Measurements from ENCODE around the gene C20orf202. TPM values are rescaled to one million over a fixed set of nuclear protein-coding genes. Genes with fewer than 3 reads are reported as not detected.
A peak's percentile ranks its signal among the peaks of the same experiment; 100 is the strongest.

Gene C20orf202
- polyA plus RNA-seq, 1 of the 3 experiments (the other 2 are of a cell fraction), result not detected

DNA sequence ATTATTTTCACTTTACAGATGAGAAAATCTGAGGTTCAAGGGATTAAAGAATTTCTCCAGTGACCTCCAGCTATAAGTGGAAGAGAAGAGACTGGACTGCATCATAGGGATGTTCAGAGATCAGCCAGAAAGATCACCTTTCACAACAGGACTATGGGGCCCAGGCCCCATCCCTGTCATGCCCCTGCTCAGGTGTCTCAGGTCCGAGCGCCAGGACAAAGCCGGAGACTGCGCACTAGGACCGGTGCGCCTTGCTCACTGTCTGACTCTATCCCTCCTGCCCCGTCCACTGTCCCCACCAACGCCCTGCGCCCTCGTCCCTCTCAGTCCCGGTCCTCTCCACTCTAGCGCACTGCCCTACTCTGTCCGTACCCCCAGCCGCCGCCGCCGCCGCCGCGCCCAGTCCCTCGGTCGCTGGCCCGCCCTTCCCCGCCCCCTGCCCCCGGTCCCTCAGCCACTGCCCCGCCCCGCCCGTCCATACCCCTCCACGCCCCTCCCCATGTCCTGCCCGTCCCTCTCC is 22.1 kb downstream of the C20orf202 start:
- no peak overlapping the region for H3K9ac ChIP-seq
- peaks cover 3% of the 10 kb centered on the region for H3F3A ChIP-seq (replicated peaks; ENCODE audit: insufficient read depth)
- H3K9me3 ChIP-seq, result no peaks in the 10 kb centered on the region
- no peaks in the 10 kb centered on the region for H3K36me3 ChIP-seq (replicated peaks in 1 of 2; ENCODE audit: control insufficient read depth in 1 of 2, insufficient read depth in 2 of 2, low read length in 1 of 2)
- peak overlapping the region; percentile 46 to 50; a peak in 3 of 4 replicates for H3K4me3 ChIP-seq (ENCODE audit: low read depth in 2 of 2, low read length in 1 of 2)
- H3K4me1 ChIP-seq (ENCODE audit: control insufficient read depth in 1 of 2, insufficient read depth in 2 of 2, low read depth in 1 of 2, low read length in 1 of 2), result peaks cover 0 to 3% of the 10 kb centered on the region in 2 experiments; a peak in 2 of 4 replicates
- H2AFZ ChIP-seq (ENCODE audit: low read depth), result peak overlapping the region; percentile 83; the same call in 1 of the 2 replicates
- WGBS (ENCODE audit: low lambda C conversion rate), result 3% methylated on average over 20 of the region's 30 CpGs
- no peak for DNase-seq
- no peaks in the 10 kb centered on the region for H3K9me2 ChIP-seq
- no peaks in the 10 kb centered on the region for H3K27me3 ChIP-seq (ENCODE audit: insufficient read depth)
- no peaks in the 10 kb centered on the region for H4K20me1 ChIP-seq (ENCODE audit: insufficient read depth)
- no peak overlapping the region; a peak in 1 of 4 replicates for H3K27ac ChIP-seq (ENCODE audit: low read depth in 2 of 2, low read length in 1 of 2)
- H3K4me2 ChIP-seq, result peak overlapping the region; percentile 77
- ChIA-PET POLR2A (no interaction called here), CTCF (interaction anchor here (0.6 to 3.3 kb wide), 4 partner anchors 12 to 117 kb away, joined by 3 to 20 read pairs (median 6); no protein-coding TSS in a partner anchor)
- no peaks in the 10 kb centered on the region for H3K79me2 ChIP-seq (ENCODE audit: insufficient read depth)
- no peak for TF ChIP-seq POLR2AphosphoS5 (IDR thresholded peaks at IDR 0.05; ENCODE audit: low read depth, low read length)
- TF ChIP-seq TEAD4 (IDR thresholded peaks at IDR 0.05; ENCODE audit: borderline replicate concordance, insufficient read depth), result no peak
- peak; percentile 43 for TF ChIP-seq NRF1 (IDR thresholded peaks at IDR 0.05; ENCODE audit: low read depth, low read length)
- TF ChIP-seq FOSL2 (IDR thresholded peaks at IDR 0.05; ENCODE audit: borderline replicate concordance, low read depth), result no peak
- TF ChIP-seq, protein P1, sequence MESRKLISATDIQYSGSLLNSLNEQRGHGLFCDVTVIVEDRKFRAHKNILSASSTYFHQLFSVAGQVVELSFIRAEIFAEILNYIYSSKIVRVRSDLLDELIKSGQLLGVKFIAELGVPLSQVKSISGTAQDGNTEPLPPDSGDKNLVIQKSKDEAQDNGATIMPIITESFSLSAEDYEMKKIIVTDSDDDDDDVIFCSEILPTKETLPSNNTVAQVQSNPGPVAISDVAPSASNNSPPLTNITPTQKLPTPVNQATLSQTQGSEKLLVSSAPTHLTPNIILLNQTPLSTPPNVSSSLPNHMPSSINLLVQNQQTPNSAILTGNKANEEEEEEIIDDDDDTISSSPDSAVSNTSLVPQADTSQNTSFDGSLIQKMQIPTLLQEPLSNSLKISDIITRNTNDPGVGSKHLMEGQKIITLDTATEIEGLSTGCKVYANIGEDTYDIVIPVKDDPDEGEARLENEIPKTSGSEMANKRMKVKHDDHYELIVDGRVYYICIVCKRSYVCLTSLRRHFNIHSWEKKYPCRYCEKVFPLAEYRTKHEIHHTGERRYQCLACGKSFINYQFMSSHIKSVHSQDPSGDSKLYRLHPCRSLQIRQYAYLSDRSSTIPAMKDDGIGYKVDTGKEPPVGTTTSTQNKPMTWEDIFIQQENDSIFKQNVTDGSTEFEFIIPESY (IDR thresholded peaks at IDR 0.05; ENCODE audit: borderline replicate concordance, low read depth), result no peak
- TF ChIP-seq, protein P2, sequence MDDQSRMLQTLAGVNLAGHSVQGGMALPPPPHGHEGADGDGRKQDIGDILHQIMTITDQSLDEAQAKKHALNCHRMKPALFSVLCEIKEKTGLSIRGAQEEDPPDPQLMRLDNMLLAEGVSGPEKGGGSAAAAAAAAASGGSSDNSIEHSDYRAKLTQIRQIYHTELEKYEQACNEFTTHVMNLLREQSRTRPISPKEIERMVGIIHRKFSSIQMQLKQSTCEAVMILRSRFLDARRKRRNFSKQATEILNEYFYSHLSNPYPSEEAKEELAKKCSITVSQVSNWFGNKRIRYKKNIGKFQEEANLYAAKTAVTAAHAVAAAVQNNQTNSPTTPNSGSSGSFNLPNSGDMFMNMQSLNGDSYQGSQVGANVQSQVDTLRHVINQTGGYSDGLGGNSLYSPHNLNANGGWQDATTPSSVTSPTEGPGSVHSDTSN (IDR thresholded peaks at IDR 0.05), result no peak

DNA sequence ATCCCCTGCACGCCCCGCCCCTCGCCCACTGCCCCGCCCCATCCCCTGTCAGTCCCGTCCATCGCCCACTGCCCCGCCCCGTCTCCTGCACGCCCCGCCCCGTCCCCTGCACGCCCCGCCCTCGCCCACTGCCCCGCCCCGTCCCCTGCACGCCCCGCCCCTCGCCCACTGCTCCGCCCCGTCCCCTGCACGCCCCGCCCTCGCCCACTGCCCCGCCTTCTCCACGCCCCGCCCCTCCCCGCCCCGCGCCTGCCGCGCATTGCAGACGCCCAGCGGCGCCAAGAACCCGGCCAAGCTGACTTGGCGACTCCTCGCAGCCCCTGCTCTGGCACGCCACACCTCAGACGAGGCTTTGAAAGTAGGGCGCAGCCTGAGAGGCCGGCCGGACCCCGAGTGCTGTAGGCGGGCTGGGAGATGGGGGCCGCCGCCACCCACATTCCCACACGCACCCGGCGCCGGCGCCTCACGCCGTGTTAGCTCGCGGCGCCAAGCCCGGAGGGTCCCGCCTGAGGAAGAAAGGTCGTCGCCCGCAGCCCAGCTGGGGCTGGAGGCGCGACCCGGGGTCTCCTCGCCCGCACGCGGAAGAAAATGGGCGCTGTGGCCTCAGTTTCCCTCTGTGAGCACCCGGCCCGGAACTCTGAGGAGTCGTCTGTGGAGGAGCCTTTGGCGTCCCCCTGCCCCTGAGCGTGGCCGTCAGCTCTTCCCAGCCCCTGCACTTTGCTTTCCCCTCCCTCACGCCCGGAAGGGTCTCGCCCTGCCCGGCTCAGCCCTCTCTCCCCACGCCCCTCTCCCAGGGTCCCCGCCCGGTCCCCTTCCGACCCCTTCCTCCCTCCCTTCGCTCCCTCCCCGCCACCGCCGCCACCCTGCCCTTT is 22.8 kb downstream of the C20orf202 start, which contains the start of gene RAD21L1:
TSS of gene RAD21L1 (plus strand) at position 262 of the 872 bp plus-strand sequence. CDS start 2,410 bp downstream, outside the sequence.
- Histone ChIP-seq H3K9ac (peak within 1 kb of the TSS; percentile 68; the same call in 1 of the 2 replicates), H3K4me2 (peak within 1 kb of the TSS; percentile 100), H3K4me3 (ENCODE audit: low read depth in 2 of 2, low read length in 1 of 2) (peak within 1 kb of the TSS; percentile 80), H3K36me3 (replicated peaks in 1 of 2; ENCODE audit: control insufficient read depth in 1 of 2, insufficient read depth in 2 of 2, low read length in 1 of 2) (no peaks in the 10 kb centered on the region), H3K27ac (ENCODE audit: low read depth in 2 of 2, low read length in 1 of 2) (peak within 1 kb of the TSS in 1 of 2 experiments; percentile 13; a peak in 2 of 4 replicates), H3K9me3 (no peaks in the 10 kb centered on the region), H3K27me3 (ENCODE audit: insufficient read depth) (no peaks in the 10 kb centered on the region), H3K9me2 (no peaks in the 10 kb centered on the region), H3K79me2 (ENCODE audit: insufficient read depth) (no peaks in the 10 kb centered on the region), H3F3A (replicated peaks; ENCODE audit: insufficient read depth) (peaks cover 3% of the 10 kb centered on the region), H2AFZ (ENCODE audit: low read depth) (peak within 1 kb of the TSS; percentile 98; the same call in 1 of the 2 replicates), H4K20me1 (ENCODE audit: insufficient read depth) (no peaks in the 10 kb centered on the region), H3K4me1 (ENCODE audit: control insufficient read depth in 1 of 2, insufficient read depth in 2 of 2, low read depth in 1 of 2, low read length in 1 of 2) (peaks cover 0 to 3% of the 10 kb centered on the region in 2 experiments; a peak in 2 of 4 replicates)
- ChIA-PET POLR2A (no interaction called here), CTCF (interaction anchor here (0.6 to 3.3 kb wide), 4 partner anchors 13 to 48 kb away, joined by 3 to 20 read pairs (median 3); no protein-coding TSS in a partner anchor)
- 5% methylated on average over 28 of the region's 88 CpGs for WGBS (ENCODE audit: low lambda C conversion rate)
- no peak for TF ChIP-seq FOXM1 (IDR thresholded peaks at IDR 0.05; ENCODE audit: low read depth)
- TF ChIP-seq MXI1 (IDR thresholded peaks at IDR 0.05; ENCODE audit: low read depth, low read length), result 0 out of 2 replicates have a peak, but pooled peaks have one; percentile 42
- DNase-seq, result peak; percentile 100

Measured in SK-N-SH (cell line).